Lower lobe of right lung (tissue), 2 donors: ENCODE results near the gene NCLN. TPM values are rescaled to one million over a fixed set of nuclear protein-coding genes. Genes with fewer than 3 reads are reported as not detected.
"Not testable (repeated sequence)": the region's sequence is repeated elsewhere in the genome, so short reads cannot be mapped to it uniquely, and the experiment has no call there.

Experiments used
- ATAC-seq, 2 donors: fragments of 200-7000 bp; cut with Tn5 transposase; one replicate each; pipeline ENCODE4 v1.9.1; 2020 to 2022; ENCODE audit warnings: mild to moderate bottlenecking in 2 of 2, moderate library complexity in 2 of 2
- DNase-seq: peaks from one replicate; pipeline ENCODE4 v3.0.0-alpha.2; 2020
- H3K27ac ChIP-seq: fragments of 200-600 bp; one replicate; pipeline ENCODE4 v1.8.0; 2022
- H3K27me3 ChIP-seq: fragments of 200-600 bp; one replicate; pipeline ENCODE4 v1.8.0; 2022; ENCODE audit warnings: low read depth
- H3K36me3 ChIP-seq: fragments of 200-600 bp; one replicate; pipeline ENCODE4 v1.8.0; 2022; ENCODE audit warnings: mild to moderate bottlenecking
- H3K4me1 ChIP-seq: fragments of 200-600 bp; one replicate; pipeline ENCODE4 v1.8.0; 2022
- H3K4me3 ChIP-seq: fragments of 200-600 bp; one replicate; pipeline ENCODE4 v1.8.0; 2022; ENCODE audit warnings: mild to moderate bottlenecking
- H3K9me3 ChIP-seq: fragments of 200-600 bp; one replicate; pipeline ENCODE4 v1.8.0; 2022
- intact Hi-C: fragments of 100-400 bp; cut with DNase I; formaldehyde crosslinking; loops from one replicate; pipeline ENCODE4 v1.11.0; 2022
- total RNA-seq: library from RNA; stranded (reverse); fragmentation: NEBNext Ultra II Directional; extraction: Animal tissue kit (Norgen Biotek cat#: 25700); gene quantifications from one replicate; pipeline ENCODE4 v1.2.1, GENCODE V29; 2021
- TF ChIP-seq, protein P1 (sequence below): fragments of 200-600 bp; IDR thresholded peaks from one replicate; pipeline ENCODE4 v1.8.0; 2022; ENCODE audit warnings: antibody characterized with exemption, mild to moderate bottlenecking
- donor health status: DM: no; HTN: yes; CAD: no; lungs with severe emphysema.

NCLN gene
- total RNA-seq, 1 donor from 2014 or later: 68.8 TPM

DNA sequence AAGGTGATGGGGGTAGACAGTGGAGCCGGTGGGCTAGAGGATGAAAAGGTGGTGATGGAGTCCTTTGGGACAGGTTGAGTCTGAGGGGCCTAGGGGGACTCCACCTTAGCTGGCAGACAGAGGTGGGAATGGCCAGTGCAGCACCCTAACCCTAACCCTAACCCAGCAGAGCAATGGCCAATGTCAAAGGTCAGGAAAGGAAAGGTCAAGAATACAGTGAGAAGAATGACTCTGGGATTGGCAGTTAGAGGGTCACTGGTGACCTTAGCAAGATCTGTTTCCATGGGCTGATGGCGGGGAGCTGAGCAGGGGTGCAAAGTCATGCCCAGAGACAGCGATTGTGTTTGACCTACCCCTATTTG lies 33.3 kb upstream of the NCLN start:
- H3K4me1 ChIP-seq: peaks cover 12% of the 10 kb centered on the region
- H3K4me3 ChIP-seq: no peak overlapping the region
- no peaks in the 10 kb centered on the region for H3K27me3 ChIP-seq
- DNase-seq (no peak), ATAC-seq (no peak)
- intact Hi-C loops: no loop called here
- H3K27ac ChIP-seq: no peak overlapping the region
- TF ChIP-seq, protein P1, sequence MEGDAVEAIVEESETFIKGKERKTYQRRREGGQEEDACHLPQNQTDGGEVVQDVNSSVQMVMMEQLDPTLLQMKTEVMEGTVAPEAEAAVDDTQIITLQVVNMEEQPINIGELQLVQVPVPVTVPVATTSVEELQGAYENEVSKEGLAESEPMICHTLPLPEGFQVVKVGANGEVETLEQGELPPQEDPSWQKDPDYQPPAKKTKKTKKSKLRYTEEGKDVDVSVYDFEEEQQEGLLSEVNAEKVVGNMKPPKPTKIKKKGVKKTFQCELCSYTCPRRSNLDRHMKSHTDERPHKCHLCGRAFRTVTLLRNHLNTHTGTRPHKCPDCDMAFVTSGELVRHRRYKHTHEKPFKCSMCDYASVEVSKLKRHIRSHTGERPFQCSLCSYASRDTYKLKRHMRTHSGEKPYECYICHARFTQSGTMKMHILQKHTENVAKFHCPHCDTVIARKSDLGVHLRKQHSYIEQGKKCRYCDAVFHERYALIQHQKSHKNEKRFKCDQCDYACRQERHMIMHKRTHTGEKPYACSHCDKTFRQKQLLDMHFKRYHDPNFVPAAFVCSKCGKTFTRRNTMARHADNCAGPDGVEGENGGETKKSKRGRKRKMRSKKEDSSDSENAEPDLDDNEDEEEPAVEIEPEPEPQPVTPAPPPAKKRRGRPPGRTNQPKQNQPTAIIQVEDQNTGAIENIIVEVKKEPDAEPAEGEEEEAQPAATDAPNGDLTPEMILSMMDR: no peak
- no peaks in the 10 kb centered on the region for H3K9me3 ChIP-seq
- peaks cover 26% of the 10 kb centered on the region for H3K36me3 ChIP-seq

DNA sequence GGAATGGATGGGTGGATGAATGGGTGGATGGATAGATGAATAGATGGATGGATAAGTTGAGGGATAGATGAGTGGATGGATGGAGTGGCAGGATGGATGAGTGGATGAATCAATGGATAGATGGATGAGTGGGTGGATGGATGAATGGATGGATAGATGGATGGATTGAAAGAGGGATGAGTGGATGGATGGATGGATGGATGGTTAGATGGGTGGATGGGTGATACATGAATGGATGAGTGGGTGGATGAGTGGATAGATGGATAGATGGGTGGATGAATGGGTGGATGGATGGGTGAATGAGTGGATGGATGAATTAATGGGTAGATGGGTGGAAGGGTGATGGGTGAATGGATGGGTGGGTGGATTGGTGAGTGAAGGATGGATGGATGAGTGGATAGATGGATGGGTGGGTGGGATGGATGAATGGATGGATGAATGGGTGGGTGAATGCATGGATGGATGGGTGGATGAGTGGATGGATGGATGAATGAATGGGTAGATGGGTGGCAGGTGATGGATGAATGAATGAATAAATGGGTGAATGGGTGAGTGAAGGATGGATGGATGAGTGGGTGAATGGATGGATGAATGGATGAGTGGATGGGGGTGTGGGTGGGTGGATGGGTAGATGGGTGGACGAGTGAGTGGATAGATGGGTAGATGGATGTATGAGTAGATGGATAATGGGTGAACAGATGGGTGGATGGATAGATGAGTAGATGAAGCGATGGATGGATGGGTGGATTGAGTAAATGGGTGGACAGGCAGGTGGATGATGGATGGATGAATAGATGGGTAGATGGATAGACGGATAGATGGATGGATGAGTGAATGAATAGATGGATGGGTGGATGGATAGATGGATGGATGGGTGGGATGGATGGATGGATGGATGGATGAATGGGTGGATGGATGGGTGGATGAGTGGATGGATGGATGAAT lies 32.2 kb upstream of the NCLN start:
- H3K27me3 ChIP-seq: no peaks in the 10 kb centered on the region
- intact Hi-C loops: no loop called here
- ATAC-seq (no peak), DNase-seq (no peak)
- no peak overlapping the region for H3K4me3 ChIP-seq
- TF ChIP-seq, protein P1: no peak
- peaks cover 12% of the 10 kb centered on the region for H3K4me1 ChIP-seq
- no peaks in the 10 kb centered on the region for H3K9me3 ChIP-seq
- H3K27ac ChIP-seq: no peak overlapping the region
- peaks cover 30% of the 10 kb centered on the region for H3K36me3 ChIP-seq

DNA sequence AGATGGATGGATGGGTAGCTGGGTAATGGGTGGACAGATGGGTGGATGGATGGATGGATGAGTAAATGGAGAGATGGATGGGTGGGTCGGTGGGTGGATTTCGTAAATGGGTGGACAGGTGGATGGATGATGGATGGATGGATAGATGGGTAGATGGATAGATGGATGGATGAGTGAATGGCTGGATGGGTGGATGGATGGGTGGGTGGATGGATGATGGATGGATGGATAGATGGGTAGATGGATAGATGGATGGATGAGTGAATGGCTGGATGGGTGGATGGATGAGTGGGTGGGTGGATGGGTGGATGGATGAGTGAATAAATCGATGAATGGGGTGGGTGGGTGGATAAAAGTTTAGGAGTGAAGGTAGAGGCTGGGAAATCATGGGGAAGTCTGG lies 31.3 kb upstream of the NCLN start:
- Histone ChIP-seq H3K36me3 (peaks cover 26% of the 10 kb centered on the region), H3K27ac (peak overlapping the region; percentile 68), H3K4me1 (peaks cover 12% of the 10 kb centered on the region), H3K4me3 (peak overlapping the region; percentile 44)
- H3K27me3 ChIP-seq, DNase-seq, H3K9me3 ChIP-seq, ATAC-seq, intact Hi-C loops: not testable (repeated sequence)

DNA sequence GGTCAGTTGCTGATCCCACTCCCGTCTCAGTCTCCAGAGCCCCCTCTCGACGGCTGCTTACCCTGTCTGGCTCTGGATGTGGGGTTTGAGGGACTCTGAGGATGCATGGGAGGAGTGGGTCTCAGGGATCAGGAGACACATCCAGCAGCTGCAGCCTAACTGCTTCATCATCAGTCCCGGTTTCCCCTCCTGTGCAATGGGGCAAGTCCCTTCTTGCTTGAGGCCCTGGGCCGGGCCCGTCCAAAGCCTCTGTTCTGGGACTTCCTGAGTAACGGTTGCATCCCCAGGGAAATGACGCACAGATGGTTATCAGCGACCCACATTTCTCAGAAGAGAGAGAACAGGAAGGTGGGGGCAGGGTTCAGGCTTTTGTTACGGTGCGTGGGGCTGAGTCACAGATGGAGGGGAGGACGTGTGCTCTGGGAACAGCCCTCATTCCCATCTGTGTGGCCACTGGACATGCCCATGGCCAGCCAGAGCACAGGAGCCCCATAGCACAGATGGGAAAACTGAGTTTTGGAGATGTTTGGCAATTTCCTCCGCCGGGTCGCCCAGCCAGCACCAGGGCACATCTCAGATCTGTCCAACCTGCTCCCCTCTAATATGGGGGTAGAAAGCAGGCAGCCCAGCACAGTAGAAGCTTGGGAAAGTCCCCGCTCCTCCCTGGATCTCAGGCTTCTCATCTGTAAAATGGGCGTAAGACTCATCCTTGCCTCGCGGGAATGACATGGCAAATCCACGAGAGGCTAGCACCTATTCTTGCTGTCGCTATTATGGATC lies 30.6 kb upstream of the NCLN start:
- no peaks in the 10 kb centered on the region for H3K9me3 ChIP-seq
- ATAC-seq: peak; percentile 80 to 89
- TF ChIP-seq, protein P1: no peak
- H3K4me1 ChIP-seq: peaks cover 12% of the 10 kb centered on the region
- peak overlapping the region; percentile 68 for H3K27ac ChIP-seq
- peak overlapping the region; percentile 44 for H3K4me3 ChIP-seq
- intact Hi-C loops: no loop called here
- peaks cover 23% of the 10 kb centered on the region for H3K36me3 ChIP-seq
- peak; percentile 82 for DNase-seq
- H3K27me3 ChIP-seq: no peaks in the 10 kb centered on the region

DNA sequence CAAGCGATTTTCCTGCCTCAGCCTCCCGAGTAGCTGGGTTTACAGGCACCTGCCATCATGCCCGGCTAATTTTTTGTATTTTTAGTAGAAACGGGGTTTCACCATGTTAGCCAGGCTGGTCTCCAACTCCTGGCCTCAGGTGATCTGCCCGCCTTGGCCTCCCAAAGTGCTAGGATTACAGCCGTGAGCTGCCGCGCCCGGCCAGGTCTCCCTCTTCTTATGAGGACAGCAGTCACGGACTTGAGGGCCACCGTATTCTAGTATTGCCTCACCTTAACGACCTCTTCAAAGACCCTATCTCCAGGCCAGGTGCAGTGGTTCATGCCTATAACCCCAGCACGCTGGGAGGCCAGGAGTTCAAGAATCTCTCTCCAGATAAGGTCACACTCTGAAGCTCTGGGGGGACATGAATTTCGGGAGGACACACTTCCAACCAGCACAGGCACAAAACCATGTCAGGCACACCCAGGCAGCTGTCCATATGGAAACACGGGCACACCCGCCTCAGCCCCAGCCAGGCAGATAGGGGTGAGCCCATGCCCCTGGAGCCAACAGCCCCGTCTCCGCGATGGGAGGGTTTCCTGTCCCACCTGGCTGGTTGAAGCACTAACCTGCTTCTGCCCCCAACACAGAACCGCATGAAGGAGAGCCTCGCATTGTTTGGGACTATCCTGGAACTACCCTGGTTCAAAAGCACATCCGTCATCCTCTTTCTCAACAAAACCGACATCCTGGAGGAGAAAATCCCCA lies 28.5 kb upstream of the NCLN start:
- H3K27me3 ChIP-seq: no peaks in the 10 kb centered on the region
- DNase-seq (no peak), ATAC-seq (no peak)
- peaks cover 4% of the 10 kb centered on the region for H3K9me3 ChIP-seq
- no peak overlapping the region for H3K4me3 ChIP-seq
- H3K4me1 ChIP-seq: peaks cover 16% of the 10 kb centered on the region
- TF ChIP-seq, protein P1: no peak
- intact Hi-C loops: no loop called here
- no peak overlapping the region for H3K27ac ChIP-seq
- H3K36me3 ChIP-seq: peaks cover 7% of the 10 kb centered on the region
